HG02763 (cell line): ENCODE data around the gene P2RY8.
"Not testable (repeated sequence)": the region's sequence is repeated elsewhere in the genome, so short reads cannot be mapped to it uniquely, and the experiment has no call there.

ENCODE experiments used
- ATAC-seq: cut with Tn5 transposase; IDR thresholded peaks from one replicate; pipeline ENCODE4 v1.9.1; 2021; ENCODE audit warnings: mild to moderate bottlenecking, moderate library complexity; ENCODE audit not compliant: unreplicated experiment

The P2RY8 gene

DNA sequence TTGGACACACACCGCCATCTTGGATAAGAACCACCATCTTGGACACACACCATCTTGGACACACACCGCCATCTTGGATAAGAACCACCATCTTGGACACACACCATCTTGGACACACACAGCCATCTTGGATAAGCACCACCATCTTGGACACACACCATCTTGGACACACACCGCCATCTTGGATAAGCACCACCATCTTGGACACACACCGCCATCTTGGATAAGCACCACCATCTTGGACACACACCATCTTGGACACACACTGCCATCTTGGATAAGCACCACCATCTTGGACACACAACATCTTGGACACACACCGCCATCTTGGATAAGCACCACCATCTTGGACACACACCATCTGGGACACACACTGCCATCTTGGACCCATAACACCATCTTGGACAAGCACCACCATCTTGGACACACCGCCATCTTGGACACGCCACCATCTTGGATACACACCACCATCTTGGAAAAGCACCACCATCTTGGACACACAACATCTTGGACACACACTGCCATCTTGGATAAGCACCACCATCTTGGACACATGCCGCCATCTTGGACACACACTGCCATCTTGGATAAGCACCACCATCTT is 88.9 kb downstream of the P2RY8 start:
- ATAC-seq = not testable (repeated sequence)

DNA sequence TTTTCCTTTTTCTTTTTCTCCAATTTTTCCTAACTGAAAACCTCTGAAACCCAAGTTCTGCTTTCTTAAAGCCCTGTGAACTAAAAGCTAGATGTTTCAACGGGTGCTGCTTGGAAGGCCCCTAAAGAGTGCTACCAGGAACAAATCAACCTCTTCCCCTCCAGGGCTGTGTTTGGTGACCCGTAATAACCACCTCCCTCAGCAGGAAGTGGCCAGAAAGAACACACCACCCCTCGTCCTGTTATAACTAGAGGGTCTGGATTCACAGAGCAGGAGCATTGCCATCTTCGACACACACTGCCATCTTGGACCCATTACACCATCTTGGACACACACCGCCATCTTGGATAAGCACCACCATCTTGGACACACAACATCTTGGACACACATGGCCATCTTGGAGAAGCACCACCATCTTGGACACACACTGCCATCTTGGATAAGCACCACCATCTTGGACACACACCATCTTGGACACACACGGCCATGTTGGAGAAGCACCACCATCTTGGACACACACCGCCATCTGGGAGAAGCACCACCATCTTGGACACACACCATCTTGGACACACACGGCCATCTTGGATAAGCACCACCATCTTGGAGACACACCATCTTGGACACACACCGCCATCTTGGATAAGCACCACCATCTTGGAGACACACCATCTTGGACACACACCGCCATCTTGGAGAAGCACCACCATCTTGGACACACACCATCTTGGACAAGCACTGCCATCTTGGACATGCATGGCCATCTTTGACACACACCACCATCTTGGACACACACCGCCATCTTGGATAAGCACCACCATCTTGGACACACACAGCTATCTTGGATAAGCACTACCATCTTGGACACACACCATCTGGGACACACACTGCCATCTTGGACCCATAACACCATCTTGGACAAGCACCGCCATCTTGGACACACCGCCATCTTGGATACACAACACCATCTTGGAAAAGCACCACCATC is 89.7 kb downstream of the P2RY8 start:
- not testable (repeated sequence) for ATAC-seq

DNA sequence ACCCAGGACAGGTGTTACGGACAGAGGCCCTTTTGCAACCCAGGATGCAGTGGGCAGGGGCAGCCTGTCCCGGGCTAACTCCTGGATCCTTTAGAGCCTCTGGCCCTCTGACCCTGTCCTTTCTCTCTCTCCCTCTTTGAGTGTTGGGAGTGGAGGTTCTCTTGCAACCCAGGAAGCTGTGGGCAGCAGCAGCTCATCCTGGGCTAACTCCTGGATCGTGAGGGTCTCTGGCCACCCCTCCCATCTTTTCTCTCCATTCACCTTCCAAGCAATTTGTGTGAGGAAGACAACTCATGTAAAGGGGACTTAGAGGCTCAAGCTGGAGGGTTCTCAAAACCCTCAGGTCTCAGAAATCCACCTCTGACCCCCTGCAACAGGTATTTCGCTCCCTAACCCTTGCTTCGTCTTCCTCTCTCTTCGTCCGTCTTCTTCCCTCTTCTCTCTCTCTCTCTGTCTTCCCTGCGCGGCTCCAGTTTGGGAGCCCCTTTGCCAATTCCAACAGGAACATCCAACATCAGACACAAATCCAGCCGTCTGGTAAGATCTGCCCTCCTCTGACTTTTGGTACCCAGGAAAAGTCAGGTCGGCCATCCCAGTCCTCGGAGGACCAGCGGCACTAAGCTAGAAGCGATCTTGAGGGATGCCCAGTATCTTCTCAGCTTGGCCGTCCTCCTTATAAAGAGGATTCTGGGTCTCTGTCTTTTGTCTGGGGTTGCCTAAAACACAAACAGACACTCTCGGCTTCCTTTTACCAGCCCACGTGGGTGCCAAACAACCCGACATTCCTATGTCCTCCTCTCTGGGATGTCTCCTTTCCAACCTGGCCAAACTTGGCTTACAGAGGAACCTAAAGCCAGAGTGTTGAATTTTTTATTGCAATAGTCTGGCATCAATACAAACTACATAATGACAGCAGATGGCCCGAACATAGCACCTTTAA is 92.2 kb downstream of the P2RY8 start:
- ATAC-seq = no peak

DNA sequence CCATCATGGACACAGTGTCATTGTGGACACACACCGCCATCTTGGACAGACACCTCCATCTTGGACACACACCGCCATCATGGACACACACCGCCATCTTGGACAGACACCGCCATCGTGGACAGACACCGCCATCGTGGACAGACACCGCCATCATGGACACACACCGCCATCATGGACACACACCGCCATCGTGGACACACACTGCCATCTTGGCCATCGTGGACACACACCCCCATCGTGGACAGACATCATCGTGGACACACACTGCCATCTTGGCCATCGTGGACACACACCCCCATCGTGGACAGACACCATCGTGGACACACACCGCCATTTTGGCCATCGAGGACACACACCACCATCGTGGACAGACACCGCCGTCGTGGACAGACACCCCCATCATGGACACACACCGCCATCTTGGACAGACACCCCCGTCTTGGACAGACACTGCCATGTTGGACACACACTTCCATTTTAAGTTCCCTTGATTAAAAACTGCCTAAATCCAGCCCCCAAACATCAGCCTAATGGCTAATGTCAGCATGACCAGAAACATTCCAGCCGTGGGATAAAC is 93.4 kb downstream of the P2RY8 start:
- ATAC-seq = no peak

DNA sequence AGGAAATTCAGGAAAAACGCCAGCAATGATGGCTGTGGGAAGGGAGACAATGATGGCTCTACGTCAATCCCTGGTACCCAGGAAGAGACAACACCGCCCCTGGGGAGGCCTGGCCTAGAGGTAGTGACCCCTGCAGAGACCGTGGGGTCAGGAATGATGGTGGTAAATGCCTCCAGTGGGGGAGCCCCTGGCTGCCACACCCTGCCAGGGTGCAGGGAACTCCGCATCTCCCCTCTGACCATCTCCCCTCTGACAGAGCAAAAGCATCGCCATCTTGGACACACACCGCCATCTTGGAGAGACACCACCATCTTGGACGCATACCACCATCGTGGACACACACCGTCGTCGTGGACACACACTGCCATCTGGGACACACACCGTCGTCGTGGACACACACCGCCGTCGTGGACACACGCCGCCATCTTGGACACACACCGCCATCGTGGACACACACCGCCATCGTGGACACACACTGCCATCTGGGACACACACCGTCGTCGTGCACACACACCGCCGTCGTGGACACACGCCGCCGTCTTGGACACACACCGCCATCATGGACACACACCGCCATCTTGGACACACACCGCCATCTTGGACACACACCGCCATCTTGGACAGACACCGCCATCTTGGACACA is 94.1 kb downstream of the P2RY8 start:
- ATAC-seq = no peak

DNA sequence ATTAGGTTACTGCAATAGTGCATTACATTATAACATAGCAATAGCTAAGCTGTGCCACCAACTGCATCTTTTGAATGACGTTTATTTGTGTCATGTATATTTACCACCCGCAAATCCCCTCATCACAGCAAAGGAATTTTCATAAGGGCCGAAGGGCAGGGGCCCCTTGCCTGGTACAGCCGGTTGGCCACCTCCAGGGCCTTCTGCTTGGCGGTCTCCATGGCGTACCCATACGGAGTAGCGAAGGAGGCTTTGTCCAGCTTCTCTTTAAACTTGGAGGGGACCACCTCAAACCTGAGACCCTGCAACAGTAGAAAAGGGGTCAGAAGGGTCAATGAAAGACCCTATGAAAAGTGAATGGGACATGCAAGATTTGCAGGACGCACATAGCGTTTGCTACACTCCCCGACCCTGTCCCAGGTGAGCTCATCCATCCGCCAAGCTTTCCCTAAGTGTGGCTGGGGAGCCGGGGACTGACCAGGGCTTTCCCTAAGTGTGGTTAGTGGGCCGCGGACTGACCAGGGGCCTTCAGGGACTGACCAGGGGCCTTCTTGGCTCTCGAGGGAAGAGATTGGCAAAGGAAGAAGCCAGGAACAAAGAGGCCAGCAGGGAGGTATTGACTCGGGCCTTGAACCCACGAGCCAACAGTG is 94.8 kb downstream of the P2RY8 start:
- no peak for ATAC-seq

DNA sequence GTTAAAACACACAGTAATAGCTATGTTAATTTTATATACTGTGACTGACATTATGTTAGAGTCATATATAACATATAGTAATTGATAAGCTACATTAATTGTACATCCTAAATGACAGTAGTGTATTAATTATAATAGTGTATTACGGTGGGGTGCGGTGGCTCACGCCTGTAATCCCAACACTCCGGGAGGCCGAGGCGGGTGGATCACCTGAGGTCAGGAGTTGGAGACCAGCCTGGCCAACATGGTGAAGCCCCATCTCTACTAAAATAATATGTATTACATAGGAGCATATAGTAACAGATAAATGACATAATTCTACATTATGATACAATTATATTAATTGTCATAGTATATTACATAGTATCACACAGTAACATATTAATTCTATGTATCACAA is 96.5 kb downstream of the P2RY8 start:
- no peak for ATAC-seq

DNA sequence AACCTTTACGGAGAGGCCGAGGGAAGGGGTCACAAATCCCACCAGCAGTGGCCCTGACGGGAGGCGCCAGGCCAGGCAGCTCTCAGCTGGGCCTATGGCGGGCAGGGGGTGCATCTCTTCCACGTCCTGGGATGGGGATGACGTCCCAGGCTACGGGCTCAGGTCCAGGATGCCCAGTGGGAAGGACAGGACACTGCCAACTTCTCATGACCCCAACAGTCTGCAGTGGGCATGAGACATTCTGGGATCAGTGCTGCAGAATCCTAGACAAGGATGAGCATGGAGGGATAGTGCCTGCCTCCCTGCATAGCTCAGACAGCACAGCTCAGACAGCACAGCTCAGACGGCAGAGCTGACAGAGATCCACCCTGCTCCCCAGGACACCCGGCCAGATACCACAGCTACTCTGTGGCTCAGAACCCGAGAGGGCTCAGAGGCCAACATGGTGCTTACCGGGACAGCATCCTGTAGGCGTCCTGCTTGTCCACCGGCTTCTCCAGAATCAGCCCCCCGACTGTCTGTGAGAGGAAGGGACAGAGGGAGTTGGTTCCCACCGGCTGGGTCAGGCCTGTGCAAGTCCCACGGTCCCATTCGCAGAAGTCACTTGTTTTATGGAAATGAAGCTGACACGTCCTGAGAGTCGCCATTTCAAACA is 101.6 kb downstream of the P2RY8 start:
- no peak for ATAC-seq

DNA sequence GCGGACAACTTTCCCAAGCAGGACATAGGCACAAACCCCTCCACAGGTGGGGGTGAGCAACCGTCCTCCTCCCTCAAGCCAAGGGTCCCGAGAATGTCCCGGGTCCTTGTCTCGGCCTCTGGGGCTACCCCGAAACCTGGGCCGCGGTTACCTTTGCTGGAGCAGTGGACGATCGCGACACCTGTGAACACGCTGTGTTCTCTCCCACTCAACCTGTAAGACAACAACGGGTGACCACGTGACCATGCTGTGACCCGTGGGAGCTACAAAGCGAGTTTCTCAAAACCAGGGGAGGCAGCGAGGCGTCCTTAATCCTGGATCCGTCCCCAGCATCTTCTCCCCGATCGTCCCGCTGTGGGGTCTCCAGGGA is 102.1 kb downstream of the P2RY8 start:
- ATAC-seq = no peak

DNA sequence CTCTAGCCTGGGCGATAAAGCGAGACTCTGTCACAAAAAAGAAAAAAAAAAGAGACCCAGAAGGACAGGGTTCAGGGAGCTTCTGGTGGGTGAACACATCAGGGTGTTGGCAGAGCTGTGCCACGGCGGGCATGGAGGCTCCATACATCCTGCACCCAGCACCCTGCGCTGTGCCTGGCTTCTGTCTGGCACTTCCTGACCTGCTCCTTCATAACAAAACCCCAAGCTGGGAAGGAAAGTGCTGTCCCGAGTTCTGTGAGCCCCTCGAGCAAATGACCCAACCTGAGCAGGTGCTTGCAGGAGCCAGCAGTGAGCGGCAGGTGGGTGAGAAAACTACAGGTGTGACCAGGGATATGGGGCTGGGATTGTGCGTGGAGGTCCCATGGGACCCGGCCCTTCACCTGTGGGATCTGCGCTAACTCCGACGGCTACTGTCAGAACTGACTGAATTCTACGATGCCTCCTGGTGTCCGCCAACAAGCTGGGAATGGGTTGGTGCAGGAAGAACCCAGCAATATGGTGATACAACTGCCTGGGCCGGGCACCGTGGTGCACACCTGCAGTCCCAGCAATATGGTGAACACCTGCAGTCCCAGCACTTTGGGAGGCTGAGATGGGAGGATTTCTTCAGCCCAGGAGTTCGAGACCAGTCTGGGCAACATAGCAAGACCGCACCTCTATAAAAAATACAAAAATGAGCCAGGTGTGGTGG is 103.2 kb downstream of the P2RY8 start:
- ATAC-seq = no peak

DNA sequence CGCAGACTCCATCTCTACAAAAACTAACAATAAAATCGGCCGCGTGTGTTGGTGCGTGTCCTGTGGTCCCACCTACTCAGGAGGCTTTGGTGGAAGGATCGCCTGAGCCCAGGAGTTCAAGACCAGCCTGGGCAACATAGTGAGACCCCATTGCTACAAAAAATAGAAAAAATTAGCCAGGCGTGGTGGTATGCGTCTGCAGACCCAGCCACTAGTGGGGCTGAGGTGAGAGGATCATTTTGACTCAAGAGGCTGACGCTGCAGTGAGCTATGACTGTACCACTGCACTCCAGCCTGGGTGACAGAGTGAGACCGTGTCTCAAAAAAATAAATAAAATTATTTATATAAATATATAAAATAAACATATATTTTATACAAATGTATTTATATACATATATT is 106.5 kb downstream of the P2RY8 start:
- no peak for ATAC-seq

DNA sequence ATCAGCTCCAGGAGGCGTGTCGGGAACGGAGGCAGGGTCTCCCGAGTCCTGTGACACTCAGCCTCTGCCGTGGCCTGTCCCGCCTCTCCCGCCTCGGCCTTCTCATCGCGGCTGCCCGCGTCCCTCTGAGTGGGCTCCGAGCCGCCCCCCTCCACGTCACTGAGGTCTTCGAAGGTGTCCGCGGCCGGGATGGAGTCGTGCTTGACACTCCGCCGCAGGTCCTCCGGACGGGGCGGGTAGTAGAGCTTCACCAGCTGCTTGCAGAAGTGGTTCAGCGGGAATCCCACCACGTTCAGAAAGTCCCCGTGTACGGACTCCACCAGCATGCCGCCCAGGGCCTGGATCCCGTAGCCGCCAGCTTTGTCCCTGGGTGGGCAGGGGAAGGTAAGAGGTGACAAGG is 109.2 kb downstream of the P2RY8 start:
- ATAC-seq = no peak

DNA sequence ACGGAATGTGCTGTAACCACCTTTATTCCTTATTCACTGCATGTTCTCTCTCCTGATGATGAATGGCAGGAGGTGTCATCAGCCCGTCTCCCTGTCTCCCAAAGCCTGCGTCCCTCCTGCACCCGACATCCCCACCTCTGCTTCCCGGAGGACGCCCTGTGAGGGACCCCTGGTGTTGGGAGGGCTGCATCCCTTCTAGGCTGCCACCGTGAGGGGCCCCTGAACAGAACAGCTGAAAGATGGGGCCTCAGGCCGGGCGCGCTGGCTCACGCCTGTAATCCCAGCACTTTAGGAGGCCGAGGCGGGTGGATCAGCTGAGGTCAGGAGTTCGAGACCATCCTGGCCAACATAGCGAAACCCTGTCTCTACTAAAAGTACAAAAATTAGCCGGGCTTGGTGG is 110.7 kb downstream of the P2RY8 start:
- ATAC-seq = not testable (repeated sequence)

DNA sequence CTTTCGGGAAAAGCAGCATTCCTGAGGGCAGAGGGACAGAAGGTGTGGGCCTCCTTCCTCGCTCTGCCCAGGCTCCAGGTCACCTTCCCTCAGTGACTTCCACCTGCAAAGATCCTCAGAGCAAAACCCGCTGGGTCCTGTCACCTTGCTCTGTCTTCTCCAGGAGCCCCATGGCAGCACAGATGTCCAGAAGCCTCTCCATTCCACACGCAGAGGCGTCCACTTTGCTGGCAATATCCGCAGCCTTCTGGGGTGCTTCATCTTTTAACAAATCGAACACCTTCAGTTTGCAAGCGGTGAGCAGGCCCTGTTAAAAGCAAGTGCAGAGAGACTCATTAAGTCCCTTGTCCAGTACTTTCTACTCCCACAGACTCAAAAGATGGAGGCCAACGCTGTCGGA is 111.6 kb downstream of the P2RY8 start:
- no peak for ATAC-seq

DNA sequence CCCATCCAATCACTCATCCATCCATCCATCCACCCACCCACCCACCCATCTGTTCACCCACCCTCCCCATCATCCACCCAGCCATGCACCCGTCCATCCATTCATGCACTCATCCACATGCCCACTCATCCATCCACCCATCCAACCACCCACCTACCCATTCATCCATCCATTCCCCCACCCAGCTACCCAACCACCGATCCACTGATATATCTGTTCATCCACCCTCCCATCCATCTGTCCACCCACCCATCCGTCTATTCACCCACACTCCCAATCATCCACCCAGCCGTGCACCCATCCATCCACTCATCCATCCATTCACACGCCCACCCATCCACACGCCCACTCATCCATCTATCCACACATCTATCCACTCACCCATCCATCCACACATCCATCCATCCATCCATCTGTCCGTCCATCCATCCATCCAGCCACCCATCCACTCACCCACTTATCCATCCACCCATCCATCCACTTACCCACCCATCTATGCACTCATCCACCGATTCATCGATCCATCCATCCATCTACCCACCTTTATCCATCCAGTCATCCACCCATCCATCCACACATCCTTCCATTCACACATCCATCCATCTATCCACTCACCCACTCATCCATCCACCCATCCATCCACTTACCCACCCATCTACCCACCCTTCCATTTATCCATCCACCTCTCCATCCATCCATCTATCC is 112.7 kb downstream of the P2RY8 start:
- no peak for ATAC-seq

DNA sequence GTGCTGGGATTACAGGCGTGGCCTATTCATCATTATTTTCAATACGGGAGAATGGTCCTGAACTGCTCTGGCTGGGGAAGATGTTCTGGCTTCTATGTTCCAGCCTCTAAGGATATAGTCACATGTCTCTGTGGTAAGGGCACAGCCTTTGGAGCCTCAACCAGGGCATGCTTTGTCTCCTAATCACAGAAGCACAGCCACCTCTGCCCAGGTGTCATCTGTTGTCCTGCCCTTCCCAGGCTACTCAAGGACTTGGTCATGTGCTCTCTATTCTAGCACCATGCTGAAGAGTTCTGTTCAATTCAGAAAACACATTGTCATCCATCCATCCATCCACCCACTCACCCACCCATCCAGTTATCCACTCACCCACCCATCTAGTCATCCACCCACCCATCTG is 113.8 kb downstream of the P2RY8 start:
- no peak for ATAC-seq

DNA sequence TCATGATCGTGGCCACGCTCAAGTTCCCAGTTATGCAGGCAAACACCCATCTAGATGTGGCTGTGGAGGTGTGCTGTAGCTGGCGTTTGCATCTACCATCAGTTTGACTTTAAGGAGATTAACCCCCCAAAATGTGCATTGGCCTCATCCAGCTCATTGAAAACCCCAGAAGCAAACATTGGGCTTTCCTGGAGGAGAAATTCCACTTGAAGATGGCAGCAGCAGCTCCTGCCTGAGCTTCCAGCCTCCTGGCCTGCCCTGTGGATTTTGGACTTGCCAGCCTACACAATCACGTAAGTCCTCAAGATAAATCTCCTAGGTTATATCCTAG is 114.9 kb downstream of the P2RY8 start:
- no peak for ATAC-seq

DNA sequence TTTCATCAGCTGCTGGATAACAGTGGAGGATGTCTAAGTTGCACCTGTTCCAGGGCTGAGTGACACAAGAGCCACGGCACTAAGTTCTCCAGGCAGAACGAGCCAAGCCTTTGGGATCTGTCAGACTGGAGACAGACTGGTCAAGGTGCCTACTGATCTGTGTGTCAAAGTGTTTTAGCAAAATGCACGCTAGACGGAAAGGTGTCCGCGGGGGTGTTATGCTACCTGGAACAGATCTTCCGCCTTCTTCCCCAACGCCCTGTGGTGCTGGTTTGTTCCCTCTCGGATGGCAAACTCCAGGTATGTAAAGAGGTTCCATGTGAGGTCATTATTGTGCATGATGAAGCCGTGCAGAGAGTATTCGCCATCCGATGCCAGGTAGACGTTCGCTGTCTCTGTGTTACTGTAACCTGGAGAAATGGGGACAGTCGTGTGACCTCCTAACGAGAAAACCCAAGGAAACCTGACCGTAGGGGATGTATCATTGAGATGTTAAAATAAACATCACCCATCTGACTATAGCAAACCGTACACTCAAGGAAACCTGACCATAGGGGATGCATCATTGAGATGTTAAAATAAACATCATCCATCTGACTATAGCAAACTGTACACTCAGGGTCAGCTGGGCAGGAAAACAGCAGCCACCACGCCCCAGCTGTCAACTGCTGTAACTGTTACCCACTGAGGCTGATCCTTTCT is 115.4 kb downstream of the P2RY8 start:
- no peak for ATAC-seq
